ENCODE measurements around the gene COL6A2.
"Not testable (repeated sequence)": the region's sequence is repeated elsewhere in the genome, so short reads cannot be mapped to it uniquely, and the experiment has no call there.

Gene COL6A2

GRCh38 chr21:46172863-46173528 lies 75.1 kb downstream of the COL6A2 start:
- H3K4me3 ChIP-seq (ENCODE audit: control insufficient read depth, low read depth, low read length) = no peak overlapping the region
- no peak for DNase-seq (ENCODE audit: low read depth)
- TF ChIP-seq, protein P1, sequence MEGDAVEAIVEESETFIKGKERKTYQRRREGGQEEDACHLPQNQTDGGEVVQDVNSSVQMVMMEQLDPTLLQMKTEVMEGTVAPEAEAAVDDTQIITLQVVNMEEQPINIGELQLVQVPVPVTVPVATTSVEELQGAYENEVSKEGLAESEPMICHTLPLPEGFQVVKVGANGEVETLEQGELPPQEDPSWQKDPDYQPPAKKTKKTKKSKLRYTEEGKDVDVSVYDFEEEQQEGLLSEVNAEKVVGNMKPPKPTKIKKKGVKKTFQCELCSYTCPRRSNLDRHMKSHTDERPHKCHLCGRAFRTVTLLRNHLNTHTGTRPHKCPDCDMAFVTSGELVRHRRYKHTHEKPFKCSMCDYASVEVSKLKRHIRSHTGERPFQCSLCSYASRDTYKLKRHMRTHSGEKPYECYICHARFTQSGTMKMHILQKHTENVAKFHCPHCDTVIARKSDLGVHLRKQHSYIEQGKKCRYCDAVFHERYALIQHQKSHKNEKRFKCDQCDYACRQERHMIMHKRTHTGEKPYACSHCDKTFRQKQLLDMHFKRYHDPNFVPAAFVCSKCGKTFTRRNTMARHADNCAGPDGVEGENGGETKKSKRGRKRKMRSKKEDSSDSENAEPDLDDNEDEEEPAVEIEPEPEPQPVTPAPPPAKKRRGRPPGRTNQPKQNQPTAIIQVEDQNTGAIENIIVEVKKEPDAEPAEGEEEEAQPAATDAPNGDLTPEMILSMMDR (conservative IDR thresholded peaks at IDR 0.05; ENCODE audit: control insufficient read depth, insufficient read depth, low read depth, low read length) = no peak

GRCh38 chr21:46173573-46173972 lies 75.7 kb downstream of the COL6A2 start:
- no peak for DNase-seq (ENCODE audit: low read depth)
- no peak overlapping the region for H3K4me3 ChIP-seq (ENCODE audit: control insufficient read depth, low read depth, low read length)
- TF ChIP-seq, protein P1 (conservative IDR thresholded peaks at IDR 0.05; ENCODE audit: control insufficient read depth, insufficient read depth, low read depth, low read length) = no peak

DNA sequence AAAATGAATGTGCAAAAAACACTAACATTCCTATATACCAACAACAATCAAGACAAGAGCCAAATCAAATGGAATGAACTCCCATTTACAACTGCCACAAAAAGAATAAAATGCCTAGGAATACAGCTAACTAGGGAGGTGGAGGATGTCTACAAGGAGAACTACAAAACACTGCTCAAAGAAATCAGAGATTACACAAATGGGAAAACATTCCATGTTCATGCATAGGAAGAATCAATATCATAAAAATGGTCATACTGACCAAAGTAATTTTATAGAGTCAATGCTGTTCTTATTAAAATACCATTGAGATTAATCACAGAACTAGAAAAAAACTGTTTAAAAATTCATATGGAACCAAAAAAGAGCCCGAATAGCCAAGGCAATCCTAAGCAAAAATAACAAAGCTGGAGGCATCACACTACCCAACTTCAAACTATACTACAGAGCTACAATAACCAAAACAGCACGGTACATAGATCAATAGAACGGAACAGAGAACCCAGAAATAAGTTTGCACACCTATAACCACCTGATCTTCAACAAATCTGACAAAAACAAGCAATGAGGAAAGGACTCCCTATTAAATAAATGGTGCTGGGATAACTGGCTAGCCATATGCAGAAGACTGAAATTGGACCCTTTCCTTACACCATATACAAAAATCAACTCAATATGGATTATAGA lies 78.7 kb downstream of the COL6A2 start:
- not testable (repeated sequence) for H3K4me3 ChIP-seq (ENCODE audit: control insufficient read depth, low read depth, low read length); DNase-seq (ENCODE audit: low read depth)

DNA sequence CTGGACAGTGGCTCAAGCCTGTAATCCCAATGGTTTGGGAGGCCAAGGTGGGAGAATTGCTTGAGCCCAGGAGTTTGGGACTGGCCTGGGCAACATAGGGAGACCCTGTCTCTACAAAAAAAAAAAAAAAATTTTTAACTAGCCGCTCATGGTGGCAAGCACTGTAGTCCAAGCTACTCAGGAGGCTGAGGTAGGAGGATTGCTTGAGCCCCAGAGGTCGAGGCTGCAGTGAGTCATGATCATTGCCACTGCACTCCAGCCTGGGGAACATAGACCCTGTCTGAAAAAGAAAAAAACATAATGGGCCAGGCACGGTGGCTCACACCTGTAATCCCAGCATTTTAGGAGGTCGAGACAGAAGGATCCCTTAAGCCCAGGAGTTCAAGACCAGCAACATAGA lies 81.0 kb downstream of the COL6A2 start:
- no peak overlapping the region for H3K4me3 ChIP-seq (ENCODE audit: control insufficient read depth, low read depth, low read length)
- TF ChIP-seq, protein P1 (conservative IDR thresholded peaks at IDR 0.05; ENCODE audit: control insufficient read depth, insufficient read depth, low read depth, low read length) = no peak
- no peak for DNase-seq (ENCODE audit: low read depth)

All from fibroblast of mammary gland (primary cell).